GM12892 (cell line): Measurements from ENCODE around the gene RHOJ.

ENCODE experiments used
- DNase-seq: peaks from one replicate; pipeline ENCODE4 v3.0.0; 2011; ENCODE audit not compliant: insufficient read length
- FAIRE-seq: peaks from 2 replicates; lab custom pipeline; 2011; peaks lifted over from hg19 to GRCh38; lab: Jason Lieb, UNC
- POLR2A ChIP-seq: IDR thresholded peaks from 2 replicates; pipeline ENCODE4 v1.6.1; 2011; ENCODE audit warnings: low read depth, low read length, control low read depth
- POLR2AphosphoS5 ChIP-seq: IDR thresholded peaks from 2 replicates; pipeline ENCODE4 v1.6.1; 2011; ENCODE audit warnings: low read depth, low read length, control low read depth
- TAF1 ChIP-seq: IDR thresholded peaks from 2 replicates; pipeline ENCODE4 v1.6.1; 2011; ENCODE audit warnings: low read depth, mild to moderate bottlenecking, control low read depth, low read length, borderline replicate concordance

RHOJ gene

GRCh38 chr14:63186453-63186852 is 17.8 kb upstream of the RHOJ start:
- TF ChIP-seq TAF1 (no peak), POLR2AphosphoS5 (no peak), POLR2A (no peak)
- FAIRE-seq (no peak), DNase-seq (no peak)

GRCh38 chr14:63191211-63191610 is 13.0 kb upstream of the RHOJ start:
- no peak for TF ChIP-seq POLR2A
- no peak for TF ChIP-seq TAF1
- no peak for TF ChIP-seq POLR2AphosphoS5
- DNase-seq (no peak), FAIRE-seq (no peak)

- no peak for FAIRE-seq
Measured at GRCh38 chr14:63192085-63192484, 12.2 kb upstream of the RHOJ start.

GRCh38 chr14:63193236-63193635 is 11.0 kb upstream of the RHOJ start:
- no peak for DNase-seq
- FAIRE-seq = no peak
- TF ChIP-seq TAF1 = no peak
- no peak for TF ChIP-seq POLR2AphosphoS5
- TF ChIP-seq POLR2A = no peak

More at GRCh38 chr14:63192085-63192484, 12.2 kb upstream of the RHOJ start:
- TF ChIP-seq TAF1 (no peak), POLR2A (no peak), POLR2AphosphoS5 (no peak)
- no peak for DNase-seq

- DNase-seq = no peak
- no peak for TF ChIP-seq POLR2AphosphoS5
- TF ChIP-seq TAF1 = no peak
- TF ChIP-seq POLR2A = no peak
- no peak for FAIRE-seq
Measured at GRCh38 chr14:63200035-63200740, 4.1 kb upstream of the RHOJ start.

GRCh38 chr14:63200767-63201166 is 3.5 kb upstream of the RHOJ start:
- no peak for DNase-seq
- no peak for FAIRE-seq
- TF ChIP-seq POLR2A = no peak
- no peak for TF ChIP-seq TAF1
- TF ChIP-seq POLR2AphosphoS5 = no peak

GRCh38 chr14:63203015-63203414 is 1.2 kb upstream of the RHOJ start:
- DNase-seq = no peak
- TF ChIP-seq POLR2A (no peak), POLR2AphosphoS5 (no peak), TAF1 (no peak)
- FAIRE-seq = no peak

GRCh38 chr14:63203618-63204406 is 431 bp upstream of the RHOJ start:
- FAIRE-seq (no peak), DNase-seq (no peak)

GRCh38 chr14:63205044-63205575 is 867 bp downstream of the RHOJ start:
- DNase-seq (no peak), FAIRE-seq (no peak)
- no peak for TF ChIP-seq POLR2A
- TF ChIP-seq TAF1 = no peak
- no peak for TF ChIP-seq POLR2AphosphoS5

More at GRCh38 chr14:63203618-63204406, 431 bp upstream of the RHOJ start:
- no peak for TF ChIP-seq POLR2AphosphoS5
- no peak for TF ChIP-seq POLR2A
- no peak for TF ChIP-seq TAF1

GRCh38 chr14:63205866-63206265 is 1.6 kb downstream of the RHOJ start:
- FAIRE-seq (no peak), DNase-seq (no peak)
- TF ChIP-seq TAF1 (no peak), POLR2AphosphoS5 (no peak), POLR2A (no peak)

- FAIRE-seq (no peak), DNase-seq (no peak)
- no peak for TF ChIP-seq POLR2AphosphoS5
- no peak for TF ChIP-seq TAF1
- TF ChIP-seq POLR2A = no peak
Measured at GRCh38 chr14:63209160-63209559, 4.9 kb downstream of the RHOJ start.

GRCh38 chr14:63210812-63211211 is 6.6 kb downstream of the RHOJ start:
- FAIRE-seq = no peak
- TF ChIP-seq POLR2AphosphoS5 = no peak
- no peak for TF ChIP-seq TAF1
- TF ChIP-seq POLR2A = no peak
- no peak for DNase-seq
